ENCODE results near the gene PCCB.

DNA sequence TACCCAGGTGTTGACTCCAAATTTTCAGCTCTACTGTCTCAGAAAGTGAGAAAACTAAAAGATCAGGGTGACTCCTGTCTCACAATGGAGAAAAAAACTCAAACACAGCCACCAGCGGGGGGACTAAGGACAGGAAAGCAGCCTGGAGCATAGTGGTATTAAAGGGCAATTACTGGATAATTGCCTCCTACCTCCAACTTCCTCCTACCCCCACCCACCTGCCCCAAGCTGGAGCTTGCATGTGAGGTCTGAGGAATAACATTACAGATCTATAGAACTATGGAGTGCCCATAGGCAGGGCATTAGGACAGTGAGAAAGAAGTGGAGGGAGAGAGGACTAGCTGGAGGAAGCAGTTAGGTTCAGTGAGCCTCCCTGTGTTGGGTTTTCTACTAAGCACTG is 2.7 kb upstream of the PCCB start:
- no peak for TF ChIP-seq ZNF274 (IDR thresholded peaks at IDR 0.05; ENCODE audit: low read length)
- TF ChIP-seq ZNF274 (tag by site-specific recombination; IDR thresholded peaks at IDR 0.05; ENCODE audit: borderline replicate concordance): no peak
- TF ChIP-seq ZNF24 (tag by site-specific recombination; IDR thresholded peaks at IDR 0.05): no peak
- no peak for TF ChIP-seq YY1 (tag by site-specific recombination; IDR thresholded peaks at IDR 0.05)
- TF ChIP-seq ZNF174 (tag by site-specific recombination; IDR thresholded peaks at IDR 0.05): no peak
- no peak for TF ChIP-seq ZFP37 (tag by site-specific recombination; IDR thresholded peaks at IDR 0.05)
- no peak for TF ChIP-seq ZNF292 (tag by site-specific recombination; IDR thresholded peaks at IDR 0.05; ENCODE audit: borderline replicate concordance, low read depth)

Measured in HEK293 (cell line).